ENCODE data around the gene PDE4B. TPM values are rescaled to one million over a fixed set of nuclear protein-coding genes. Genes with fewer than 3 reads are reported as not detected.
A peak's percentile ranks its signal among the peaks of the same experiment; 100 is the strongest.

Gene PDE4B
- total RNA-seq, 1 donor from 2014 or later: 0.29 TPM

DNA sequence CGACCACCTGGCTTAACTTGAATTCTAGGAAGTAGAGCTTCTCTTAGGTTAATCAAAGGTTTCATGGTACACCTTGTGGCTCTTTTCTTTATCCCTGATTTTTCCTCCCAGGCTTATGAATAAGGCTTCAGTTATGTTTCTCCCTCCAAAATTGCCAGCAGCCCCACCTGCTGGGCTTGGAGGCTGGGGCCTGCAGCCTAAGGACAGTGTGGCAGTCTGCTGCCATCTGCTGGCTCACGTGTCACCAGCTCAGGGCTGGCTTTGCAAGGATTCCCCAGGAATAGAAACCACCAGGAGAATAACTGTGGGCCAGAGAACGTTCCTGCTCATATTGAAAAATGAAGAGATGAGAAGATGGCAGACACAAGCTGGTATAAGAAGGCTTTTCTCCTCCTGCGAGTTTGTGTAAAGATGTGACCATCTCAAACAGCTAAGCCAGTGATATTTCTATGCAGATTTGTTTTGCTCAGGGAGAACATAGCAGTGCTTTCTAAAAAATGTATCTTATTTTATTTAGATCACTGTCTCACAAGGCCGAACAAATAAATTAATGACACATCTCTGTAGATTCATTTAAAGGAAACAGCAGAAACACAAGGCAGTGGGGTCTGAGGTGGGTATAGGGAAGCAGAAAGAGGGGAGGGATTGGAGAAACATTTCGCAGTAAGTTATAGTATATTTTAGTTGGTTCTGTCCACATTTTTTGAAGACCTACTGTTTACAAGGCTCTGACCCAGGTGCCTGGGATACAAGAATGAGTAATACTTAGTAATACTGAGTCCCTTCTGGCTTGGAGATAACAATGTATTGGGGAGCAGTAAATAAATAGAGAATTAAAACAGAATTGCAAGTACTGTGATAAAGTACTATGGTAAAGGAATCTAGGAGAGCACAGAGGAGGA lies 450.2 kb downstream of the PDE4B start:
- H3K4me1 Mint-ChIP-seq (ENCODE audit: low read depth): peaks cover 10% of the 10 kb centered on the region
- no peak overlapping the region for H3K4me3 Mint-ChIP-seq (ENCODE audit: low read depth)
- no peaks in the 10 kb centered on the region for H3K9me3 Mint-ChIP-seq (ENCODE audit: low read depth)
- peak; percentile 73 for DNase-seq (ENCODE audit: low spot score, unreplicated experiment)
- no peak overlapping the region for H3K27ac Mint-ChIP-seq
- TF ChIP-seq, protein P1, sequence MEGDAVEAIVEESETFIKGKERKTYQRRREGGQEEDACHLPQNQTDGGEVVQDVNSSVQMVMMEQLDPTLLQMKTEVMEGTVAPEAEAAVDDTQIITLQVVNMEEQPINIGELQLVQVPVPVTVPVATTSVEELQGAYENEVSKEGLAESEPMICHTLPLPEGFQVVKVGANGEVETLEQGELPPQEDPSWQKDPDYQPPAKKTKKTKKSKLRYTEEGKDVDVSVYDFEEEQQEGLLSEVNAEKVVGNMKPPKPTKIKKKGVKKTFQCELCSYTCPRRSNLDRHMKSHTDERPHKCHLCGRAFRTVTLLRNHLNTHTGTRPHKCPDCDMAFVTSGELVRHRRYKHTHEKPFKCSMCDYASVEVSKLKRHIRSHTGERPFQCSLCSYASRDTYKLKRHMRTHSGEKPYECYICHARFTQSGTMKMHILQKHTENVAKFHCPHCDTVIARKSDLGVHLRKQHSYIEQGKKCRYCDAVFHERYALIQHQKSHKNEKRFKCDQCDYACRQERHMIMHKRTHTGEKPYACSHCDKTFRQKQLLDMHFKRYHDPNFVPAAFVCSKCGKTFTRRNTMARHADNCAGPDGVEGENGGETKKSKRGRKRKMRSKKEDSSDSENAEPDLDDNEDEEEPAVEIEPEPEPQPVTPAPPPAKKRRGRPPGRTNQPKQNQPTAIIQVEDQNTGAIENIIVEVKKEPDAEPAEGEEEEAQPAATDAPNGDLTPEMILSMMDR (IDR thresholded peaks at IDR 0.05; ENCODE audit: unreplicated experiment): peak; percentile 100
- peaks cover 13% of the 10 kb centered on the region for H3K27me3 Mint-ChIP-seq
- no peaks in the 10 kb centered on the region for H3K36me3 Mint-ChIP-seq (ENCODE audit: insufficient read depth)

DNA sequence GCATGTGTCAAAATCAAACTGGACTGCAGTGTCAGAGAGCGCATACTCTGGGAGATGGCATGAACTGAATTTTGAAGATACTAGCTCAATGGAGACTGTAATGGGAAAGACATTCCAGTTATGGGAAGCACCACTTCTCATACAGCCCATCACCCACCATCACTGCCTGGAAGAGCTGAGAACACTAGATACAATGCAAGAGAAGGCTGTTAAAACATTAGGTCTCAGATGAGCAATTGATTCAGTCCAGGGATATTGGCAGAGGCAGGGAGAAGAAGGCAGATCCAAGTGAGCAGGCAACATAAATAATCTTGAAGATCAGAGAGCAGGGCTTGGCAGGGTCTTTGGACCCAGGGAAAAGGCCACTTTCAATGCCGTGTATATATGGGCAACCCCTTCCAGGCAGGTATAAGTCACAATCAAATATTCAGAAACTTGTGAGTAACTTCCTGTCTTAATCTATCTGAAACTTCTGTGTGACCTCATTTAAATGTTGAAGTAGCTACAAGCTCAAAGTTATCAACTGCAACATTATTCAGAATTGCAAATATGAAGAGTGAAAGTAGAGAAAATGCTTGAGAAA lies 450.9 kb downstream of the PDE4B start:
- H3K4me1 Mint-ChIP-seq (ENCODE audit: low read depth): peaks cover 4% of the 10 kb centered on the region
- H3K9me3 Mint-ChIP-seq (ENCODE audit: low read depth): no peaks in the 10 kb centered on the region
- DNase-seq (ENCODE audit: low spot score, unreplicated experiment): no peak
- no peaks in the 10 kb centered on the region for H3K36me3 Mint-ChIP-seq (ENCODE audit: insufficient read depth)
- no peak overlapping the region for H3K4me3 Mint-ChIP-seq (ENCODE audit: low read depth)
- peaks cover 18% of the 10 kb centered on the region for H3K27me3 Mint-ChIP-seq
- TF ChIP-seq, protein P1 (IDR thresholded peaks at IDR 0.05; ENCODE audit: unreplicated experiment): no peak
- no peak overlapping the region for H3K27ac Mint-ChIP-seq

DNA sequence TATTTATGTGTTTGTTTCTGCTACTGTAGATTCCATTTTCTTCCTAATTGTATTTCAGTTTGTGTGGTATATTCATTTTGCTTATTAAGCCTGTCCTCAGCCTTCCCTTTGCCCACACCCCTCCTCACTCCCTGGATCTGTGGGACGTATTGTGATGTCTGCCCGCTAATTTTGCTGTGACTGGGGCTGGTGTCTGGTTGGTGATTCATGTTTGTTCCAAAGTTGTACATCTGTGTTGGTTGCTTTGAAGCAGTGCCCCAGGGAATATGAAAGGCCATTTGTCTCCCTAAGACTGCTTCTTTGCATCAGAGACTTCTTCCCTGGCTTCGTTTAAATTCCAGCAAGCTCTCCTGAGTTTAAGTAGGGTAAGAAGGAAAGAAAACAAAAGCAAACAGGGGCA lies 451.7 kb downstream of the PDE4B start:
- H3K27me3 Mint-ChIP-seq: peaks cover 22% of the 10 kb centered on the region
- H3K4me1 Mint-ChIP-seq (ENCODE audit: low read depth): peaks cover 4% of the 10 kb centered on the region
- TF ChIP-seq, protein P1 (IDR thresholded peaks at IDR 0.05; ENCODE audit: unreplicated experiment): no peak
- no peaks in the 10 kb centered on the region for H3K9me3 Mint-ChIP-seq (ENCODE audit: low read depth)
- no peak for DNase-seq (ENCODE audit: low spot score, unreplicated experiment)
- H3K36me3 Mint-ChIP-seq (ENCODE audit: insufficient read depth): no peaks in the 10 kb centered on the region
- no peak overlapping the region for H3K4me3 Mint-ChIP-seq (ENCODE audit: low read depth)
- no peak overlapping the region for H3K27ac Mint-ChIP-seq

DNA sequence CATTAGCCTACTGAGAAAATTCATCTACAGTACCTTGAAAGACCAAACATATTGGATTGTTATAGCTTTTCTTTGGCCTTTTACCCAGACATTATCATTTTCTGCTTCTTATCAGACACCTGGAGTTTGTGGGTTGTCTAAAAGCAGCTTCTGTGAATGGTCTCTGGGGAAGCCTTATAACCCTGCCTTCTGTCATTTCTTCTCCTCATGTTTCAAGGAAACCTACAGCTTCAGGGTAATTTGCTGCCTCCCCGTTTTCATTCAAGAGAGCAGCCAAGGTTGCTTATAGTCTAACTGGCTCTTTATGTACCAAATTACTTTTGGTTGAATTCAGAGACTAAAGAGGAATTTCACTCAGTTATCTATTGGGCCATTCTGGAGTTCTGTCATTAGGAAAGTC lies 453.0 kb downstream of the PDE4B start:
- no peak overlapping the region for H3K27ac Mint-ChIP-seq
- H3K27me3 Mint-ChIP-seq: peaks cover 25% of the 10 kb centered on the region
- DNase-seq (ENCODE audit: low spot score, unreplicated experiment): no peak
- TF ChIP-seq, protein P1 (IDR thresholded peaks at IDR 0.05; ENCODE audit: unreplicated experiment): no peak
- no peaks in the 10 kb centered on the region for H3K36me3 Mint-ChIP-seq (ENCODE audit: insufficient read depth)
- no peaks in the 10 kb centered on the region for H3K9me3 Mint-ChIP-seq (ENCODE audit: low read depth)
- peaks cover 2% of the 10 kb centered on the region for H3K4me1 Mint-ChIP-seq (ENCODE audit: low read depth)
- H3K4me3 Mint-ChIP-seq (ENCODE audit: low read depth): no peak overlapping the region

DNA sequence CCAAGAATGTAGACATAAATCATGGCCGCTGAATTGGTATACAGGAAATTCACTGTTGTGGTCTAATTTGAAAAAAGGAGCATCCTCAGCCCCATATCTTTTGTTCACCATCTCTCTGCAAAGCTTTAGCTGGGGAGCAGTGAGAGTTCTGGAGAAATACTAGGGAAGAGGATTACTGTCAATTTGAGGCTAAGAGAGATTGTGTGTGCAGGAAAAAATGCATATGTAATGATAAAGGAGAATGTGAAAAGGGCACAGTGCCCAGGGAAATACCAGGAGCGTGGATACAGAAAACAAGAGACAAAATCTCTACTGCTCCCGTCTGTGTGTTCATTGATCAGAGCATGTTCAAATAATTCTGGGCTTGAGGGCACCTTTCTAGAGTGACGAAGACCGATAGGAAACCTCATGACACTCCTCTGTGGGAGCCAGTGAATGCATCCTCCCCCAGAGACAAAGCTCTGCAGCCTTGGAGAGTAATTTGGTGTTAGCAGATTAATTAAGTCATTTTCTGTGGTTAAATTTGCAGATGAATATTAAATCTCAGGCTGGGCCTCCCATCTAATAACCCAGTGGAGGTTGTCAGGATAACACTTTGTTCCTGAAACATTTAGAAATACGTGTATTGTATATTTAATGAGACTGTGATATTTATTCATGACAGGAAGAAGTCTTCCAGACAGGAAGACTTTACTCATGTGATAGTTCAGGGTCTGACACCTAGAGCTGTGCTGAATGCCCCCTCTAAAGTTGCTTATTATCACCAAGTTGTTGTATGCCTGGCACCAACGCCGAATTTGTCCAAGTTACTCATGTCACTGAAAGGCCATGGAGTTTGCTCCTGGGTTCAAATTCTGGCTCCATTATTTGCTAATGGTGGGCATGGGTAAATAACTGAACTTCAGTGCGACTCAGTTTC lies 453.9 kb downstream of the PDE4B start:
- peaks cover 29% of the 10 kb centered on the region for H3K27me3 Mint-ChIP-seq
- DNase-seq (ENCODE audit: low spot score, unreplicated experiment): no peak
- TF ChIP-seq, protein P1 (IDR thresholded peaks at IDR 0.05; ENCODE audit: unreplicated experiment): no peak
- H3K36me3 Mint-ChIP-seq (ENCODE audit: insufficient read depth): no peaks in the 10 kb centered on the region
- H3K4me1 Mint-ChIP-seq (ENCODE audit: low read depth): peaks cover 2% of the 10 kb centered on the region
- no peak overlapping the region for H3K27ac Mint-ChIP-seq
- no peaks in the 10 kb centered on the region for H3K9me3 Mint-ChIP-seq (ENCODE audit: low read depth)
- H3K4me3 Mint-ChIP-seq (ENCODE audit: low read depth): no peak overlapping the region

Data from progenitor cell of endocrine pancreas (in vitro differentiated cells).